A549 (cell line): ENCODE data around the gene PRL.

Experiments
- ELK1 ChIP-seq: fragments of 150-350 bp; IDR thresholded peaks from 2 replicates; pipeline ENCODE4 v1.6.1; 2014; ENCODE audit warnings: low read depth, mild to moderate bottlenecking, low read length
- MAFK ChIP-seq: fragments of 450-650 bp; IDR thresholded peaks from 2 replicates; pipeline ENCODE4 v1.6.1; 2014; ENCODE audit not compliant: partially characterized antibody
- MYC ChIP-seq: IDR thresholded peaks from 2 replicates; pipeline ENCODE4 v1.6.1; 2012; ENCODE audit warnings: mild to moderate bottlenecking, inconsistent platforms, low read length, improper control_type of control experiment, borderline replicate concordance
- PHF8 ChIP-seq: fragments of 200-600 bp; sonication (generic); IDR thresholded peaks from 2 replicates; pipeline ENCODE4 v1.6.1; 2016; ENCODE audit warnings: low read depth, mild to moderate bottlenecking, antibody characterized with exemption, moderate library complexity, borderline replicate concordance
- POLR2A ChIP-seq: IDR thresholded peaks from 2 replicates; pipeline ENCODE4 v1.6.1; 2012; ENCODE audit warnings: mild to moderate bottlenecking, low read length
- RFX5 ChIP-seq: fragments of 450-650 bp; IDR thresholded peaks from 2 replicates; pipeline ENCODE4 v1.7.1; 2014; ENCODE audit warnings: antibody characterized with exemption, mild to moderate bottlenecking, moderate library complexity
- TF ChIP-seq, protein P1 (sequence below): fragments of 200-600 bp; sonication (generic); IDR thresholded peaks from 2 replicates; pipeline ENCODE4 v1.6.1; 2016; ENCODE audit warnings: antibody characterized with exemption, mild to moderate bottlenecking, moderate library complexity
- TF ChIP-seq, protein P2 (sequence below): fragments of >200 bp; sonication (Bioruptor Twin); formaldehyde crosslinking; IDR thresholded peaks from 3 replicates; pipeline ENCODE4 v1.5.1; 2016

- TF ChIP-seq POLR2A (no peak), MAFK (no peak), ELK1 (no peak), MYC (no peak), PHF8 (no peak), RFX5 (no peak)
- TF ChIP-seq, protein P1, sequence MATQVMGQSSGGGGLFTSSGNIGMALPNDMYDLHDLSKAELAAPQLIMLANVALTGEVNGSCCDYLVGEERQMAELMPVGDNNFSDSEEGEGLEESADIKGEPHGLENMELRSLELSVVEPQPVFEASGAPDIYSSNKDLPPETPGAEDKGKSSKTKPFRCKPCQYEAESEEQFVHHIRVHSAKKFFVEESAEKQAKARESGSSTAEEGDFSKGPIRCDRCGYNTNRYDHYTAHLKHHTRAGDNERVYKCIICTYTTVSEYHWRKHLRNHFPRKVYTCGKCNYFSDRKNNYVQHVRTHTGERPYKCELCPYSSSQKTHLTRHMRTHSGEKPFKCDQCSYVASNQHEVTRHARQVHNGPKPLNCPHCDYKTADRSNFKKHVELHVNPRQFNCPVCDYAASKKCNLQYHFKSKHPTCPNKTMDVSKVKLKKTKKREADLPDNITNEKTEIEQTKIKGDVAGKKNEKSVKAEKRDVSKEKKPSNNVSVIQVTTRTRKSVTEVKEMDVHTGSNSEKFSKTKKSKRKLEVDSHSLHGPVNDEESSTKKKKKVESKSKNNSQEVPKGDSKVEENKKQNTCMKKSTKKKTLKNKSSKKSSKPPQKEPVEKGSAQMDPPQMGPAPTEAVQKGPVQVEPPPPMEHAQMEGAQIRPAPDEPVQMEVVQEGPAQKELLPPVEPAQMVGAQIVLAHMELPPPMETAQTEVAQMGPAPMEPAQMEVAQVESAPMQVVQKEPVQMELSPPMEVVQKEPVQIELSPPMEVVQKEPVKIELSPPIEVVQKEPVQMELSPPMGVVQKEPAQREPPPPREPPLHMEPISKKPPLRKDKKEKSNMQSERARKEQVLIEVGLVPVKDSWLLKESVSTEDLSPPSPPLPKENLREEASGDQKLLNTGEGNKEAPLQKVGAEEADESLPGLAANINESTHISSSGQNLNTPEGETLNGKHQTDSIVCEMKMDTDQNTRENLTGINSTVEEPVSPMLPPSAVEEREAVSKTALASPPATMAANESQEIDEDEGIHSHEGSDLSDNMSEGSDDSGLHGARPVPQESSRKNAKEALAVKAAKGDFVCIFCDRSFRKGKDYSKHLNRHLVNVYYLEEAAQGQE, result no peak
- TF ChIP-seq, protein P2, sequence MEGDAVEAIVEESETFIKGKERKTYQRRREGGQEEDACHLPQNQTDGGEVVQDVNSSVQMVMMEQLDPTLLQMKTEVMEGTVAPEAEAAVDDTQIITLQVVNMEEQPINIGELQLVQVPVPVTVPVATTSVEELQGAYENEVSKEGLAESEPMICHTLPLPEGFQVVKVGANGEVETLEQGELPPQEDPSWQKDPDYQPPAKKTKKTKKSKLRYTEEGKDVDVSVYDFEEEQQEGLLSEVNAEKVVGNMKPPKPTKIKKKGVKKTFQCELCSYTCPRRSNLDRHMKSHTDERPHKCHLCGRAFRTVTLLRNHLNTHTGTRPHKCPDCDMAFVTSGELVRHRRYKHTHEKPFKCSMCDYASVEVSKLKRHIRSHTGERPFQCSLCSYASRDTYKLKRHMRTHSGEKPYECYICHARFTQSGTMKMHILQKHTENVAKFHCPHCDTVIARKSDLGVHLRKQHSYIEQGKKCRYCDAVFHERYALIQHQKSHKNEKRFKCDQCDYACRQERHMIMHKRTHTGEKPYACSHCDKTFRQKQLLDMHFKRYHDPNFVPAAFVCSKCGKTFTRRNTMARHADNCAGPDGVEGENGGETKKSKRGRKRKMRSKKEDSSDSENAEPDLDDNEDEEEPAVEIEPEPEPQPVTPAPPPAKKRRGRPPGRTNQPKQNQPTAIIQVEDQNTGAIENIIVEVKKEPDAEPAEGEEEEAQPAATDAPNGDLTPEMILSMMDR, result no peak
Measured at GRCh38 chr6:22239261-22239921, 57.4 kb downstream of the PRL start.
